Epithelial cell of proximal tubule (primary cell): Measurements from ENCODE around the gene AVPR2. TPM values are rescaled to one million over a fixed set of nuclear protein-coding genes. Genes with fewer than 3 reads are reported as not detected.
A peak's percentile ranks its signal among the peaks of the same experiment; 100 is the strongest.

Experiments
- DNase-seq: peaks from one replicate; pipeline ENCODE4 v3.0.0-alpha.2; 2011; ENCODE audit warnings: low read depth
- H3K4me3 ChIP-seq: 2 replicates; pipeline ENCODE4 v1.5.1; 2011; ENCODE audit warnings: low read depth, mild to moderate bottlenecking, low read length
- total RNA-seq: library from RNA; depleted of rRNA; stranded (reverse); fragments of >200 nt; gene quantifications from 2 replicates; pipeline ENCODE4 v1.2.3, GENCODE V29; 2015
- TF ChIP-seq, protein P1 (sequence below): conservative IDR thresholded peaks from 2 replicates; pipeline ENCODE4 v1.5.1; 2012; ENCODE audit warnings: low read depth, mild to moderate bottlenecking, low read length

The AVPR2 gene
- total RNA-seq, 1 donor from 2014 or later: 1.4 TPM

DNA sequence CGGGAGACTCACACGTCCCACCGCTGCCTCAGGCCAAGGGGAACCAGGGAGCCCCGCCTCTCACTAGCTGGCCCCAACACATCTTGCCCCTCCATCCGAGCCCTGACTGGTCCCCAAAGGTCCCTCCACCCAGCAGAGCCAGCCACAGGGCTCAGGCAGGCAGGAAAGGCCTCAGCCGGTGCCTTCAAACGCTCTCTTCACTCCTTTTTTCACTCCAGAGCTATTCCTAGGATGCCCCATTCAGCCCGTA, 23.1 kb downstream of the AVPR2 start:
- TF ChIP-seq, protein P1, sequence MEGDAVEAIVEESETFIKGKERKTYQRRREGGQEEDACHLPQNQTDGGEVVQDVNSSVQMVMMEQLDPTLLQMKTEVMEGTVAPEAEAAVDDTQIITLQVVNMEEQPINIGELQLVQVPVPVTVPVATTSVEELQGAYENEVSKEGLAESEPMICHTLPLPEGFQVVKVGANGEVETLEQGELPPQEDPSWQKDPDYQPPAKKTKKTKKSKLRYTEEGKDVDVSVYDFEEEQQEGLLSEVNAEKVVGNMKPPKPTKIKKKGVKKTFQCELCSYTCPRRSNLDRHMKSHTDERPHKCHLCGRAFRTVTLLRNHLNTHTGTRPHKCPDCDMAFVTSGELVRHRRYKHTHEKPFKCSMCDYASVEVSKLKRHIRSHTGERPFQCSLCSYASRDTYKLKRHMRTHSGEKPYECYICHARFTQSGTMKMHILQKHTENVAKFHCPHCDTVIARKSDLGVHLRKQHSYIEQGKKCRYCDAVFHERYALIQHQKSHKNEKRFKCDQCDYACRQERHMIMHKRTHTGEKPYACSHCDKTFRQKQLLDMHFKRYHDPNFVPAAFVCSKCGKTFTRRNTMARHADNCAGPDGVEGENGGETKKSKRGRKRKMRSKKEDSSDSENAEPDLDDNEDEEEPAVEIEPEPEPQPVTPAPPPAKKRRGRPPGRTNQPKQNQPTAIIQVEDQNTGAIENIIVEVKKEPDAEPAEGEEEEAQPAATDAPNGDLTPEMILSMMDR: no peak
- peak overlapping the region; percentile 69 for H3K4me3 ChIP-seq
- no peak for DNase-seq

DNA sequence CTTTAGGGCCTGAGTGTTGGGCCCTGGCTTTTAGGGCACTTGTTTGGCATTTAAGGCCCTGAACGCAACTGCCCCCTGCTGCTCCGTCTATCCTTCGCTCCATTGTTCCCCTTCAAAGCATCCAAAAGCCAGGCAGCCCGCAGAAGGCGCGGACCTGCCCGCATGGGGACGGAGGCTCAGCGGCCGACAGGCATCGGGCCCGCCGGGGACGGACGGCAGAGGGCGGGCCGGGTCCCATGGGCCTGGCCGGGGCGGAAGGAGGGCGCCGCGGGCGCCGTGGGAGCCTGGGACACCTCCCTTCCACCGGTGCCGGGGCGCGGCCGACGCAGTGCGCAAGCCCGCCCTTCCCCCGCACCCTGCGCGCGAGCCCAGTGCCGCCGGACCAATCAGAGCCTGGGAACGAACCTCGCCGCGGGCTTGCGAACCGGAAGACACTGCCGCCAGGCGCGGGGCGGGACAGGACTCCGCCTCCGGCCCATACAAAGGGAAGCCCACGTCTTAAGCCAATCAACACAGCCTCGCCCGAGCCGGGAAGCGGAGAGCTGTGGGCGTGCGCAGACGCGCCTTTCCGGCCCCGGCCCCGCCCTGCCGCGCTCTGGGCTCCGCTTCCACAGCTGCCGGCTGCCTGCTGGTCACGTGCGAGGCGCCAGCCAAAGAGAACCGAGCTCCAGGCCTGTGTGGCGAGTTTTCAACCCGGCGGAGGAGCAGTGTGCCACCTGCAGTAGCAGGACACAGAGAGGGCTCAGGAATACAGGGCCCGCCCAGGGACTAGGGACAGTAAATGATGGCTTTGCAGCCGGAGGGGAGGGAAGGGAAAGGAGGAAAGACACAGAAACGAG, 23.7 kb downstream of the AVPR2 start:
- H3K4me3 ChIP-seq: peak overlapping the region; percentile 69
- DNase-seq: peak; percentile 62
- TF ChIP-seq, protein P1: peak; percentile 21

GRCh38 chrX:153928846-153929245, 24.4 kb downstream of the AVPR2 start:
- TF ChIP-seq, protein P1: no peak
- H3K4me3 ChIP-seq: peak overlapping the region; percentile 47

DNA sequence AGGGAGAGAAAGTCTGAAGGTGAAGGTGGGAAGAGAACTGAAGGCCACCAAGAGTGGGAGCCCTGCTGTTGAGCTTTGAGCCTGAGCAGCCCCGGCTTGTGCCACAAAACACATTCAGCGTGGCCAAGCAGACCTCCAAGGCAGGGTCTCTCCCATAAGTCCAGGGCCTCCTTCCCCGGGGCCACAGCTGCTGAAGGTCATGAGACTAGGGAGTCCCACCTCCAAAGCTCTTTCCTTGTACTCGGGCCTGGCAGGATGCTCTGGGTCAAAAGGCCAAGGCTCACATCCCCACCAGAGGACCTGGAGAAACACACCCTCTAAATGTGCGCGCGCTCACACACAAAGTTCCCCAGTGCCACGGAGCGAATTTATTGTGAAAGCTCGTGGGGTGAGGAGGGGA, 25.1 kb downstream of the AVPR2 start:
- DNase-seq: no peak
- H3K4me3 ChIP-seq: no peak overlapping the region
- TF ChIP-seq, protein P1: no peak

More at GRCh38 chrX:153928846-153929245, 24.4 kb downstream of the AVPR2 start:
- no peak for DNase-seq

GRCh38 chrX:153930011-153930910, 25.8 kb downstream of the AVPR2 start:
- H3K4me3 ChIP-seq: no peak overlapping the region
- TF ChIP-seq, protein P1: no peak
- DNase-seq: no peak

DNA sequence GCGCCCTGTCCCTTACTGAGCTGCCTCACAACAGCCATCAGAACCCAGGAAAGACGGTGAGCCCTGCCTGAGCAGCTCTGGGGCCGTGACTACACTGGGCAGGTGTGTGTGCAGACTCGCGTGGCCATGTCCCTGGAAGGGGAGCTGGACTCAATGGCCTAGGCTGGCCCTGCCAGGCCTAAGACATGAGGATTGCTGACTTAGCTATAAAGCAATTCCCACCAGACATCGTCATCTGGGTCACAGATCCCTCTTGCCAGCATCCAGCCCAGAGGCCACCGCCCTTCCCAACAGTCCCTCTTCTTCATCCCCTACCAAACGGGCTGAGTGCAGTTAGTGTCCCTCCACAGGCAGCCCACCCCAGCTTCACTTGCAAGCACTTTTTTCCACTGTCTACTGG, 26.7 kb downstream of the AVPR2 start:
- TF ChIP-seq, protein P1: no peak
- H3K4me3 ChIP-seq: no peak overlapping the region
- no peak for DNase-seq
